ENCODE results near the gene TMEM214. TPM values are rescaled to one million over a fixed set of nuclear protein-coding genes. Genes with fewer than 3 reads are reported as not detected.

The TMEM214 gene
- total and polyA plus RNA-seq, 2 donors from 2014 or later = 50.5 to 74.8 TPM

DNA sequence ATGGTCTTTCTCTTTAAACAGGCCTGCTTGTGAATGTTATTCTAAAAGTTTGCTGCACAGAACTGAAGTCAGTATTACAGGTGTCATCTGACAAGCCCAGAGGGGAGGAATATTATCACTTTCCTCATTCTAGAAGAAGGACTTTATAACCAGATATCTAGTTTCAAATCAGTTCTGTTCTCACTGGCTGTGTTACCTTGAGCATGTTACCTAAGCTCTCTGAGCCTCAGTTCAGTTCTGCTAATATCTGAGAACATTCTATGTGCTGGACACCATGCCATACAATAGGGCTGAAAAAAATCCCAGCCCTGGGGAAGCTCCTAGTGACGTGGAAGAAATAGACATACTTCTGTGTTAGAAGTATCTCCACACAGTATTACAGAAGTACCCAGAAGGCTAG lies 34.4 kb upstream of the TMEM214 start:
- no peaks in the 10 kb centered on the region for H3K9me3 ChIP-seq (ENCODE audit: control insufficient read depth in 2 of 3, insufficient read depth in 1 of 3, low read length in 3 of 3)
- intact Hi-C loops (cut with DNase I) = no loop called here
- H3K27ac ChIP-seq (ENCODE audit: low read depth in 2 of 2, low read length in 2 of 2) = no peak overlapping the region
- FAIRE-seq = no peak
- no peaks in the 10 kb centered on the region for H3K4me1 ChIP-seq (ENCODE audit: control insufficient read depth in 2 of 3, insufficient read depth in 2 of 3, low read depth in 1 of 3, low read length in 3 of 3)
- DNase-seq = no peak
- no peak overlapping the region for H3K9ac ChIP-seq (ENCODE audit: low read length in 3 of 3)
- no peaks in the 10 kb centered on the region for H3K36me3 ChIP-seq (ENCODE audit: control insufficient read depth in 2 of 3, insufficient read depth in 3 of 3, low read length in 3 of 3)
- H3K27me3 ChIP-seq (ENCODE audit: control insufficient read depth, insufficient read depth, low read length) = no peaks in the 10 kb centered on the region
- TF ChIP-seq, protein P1, sequence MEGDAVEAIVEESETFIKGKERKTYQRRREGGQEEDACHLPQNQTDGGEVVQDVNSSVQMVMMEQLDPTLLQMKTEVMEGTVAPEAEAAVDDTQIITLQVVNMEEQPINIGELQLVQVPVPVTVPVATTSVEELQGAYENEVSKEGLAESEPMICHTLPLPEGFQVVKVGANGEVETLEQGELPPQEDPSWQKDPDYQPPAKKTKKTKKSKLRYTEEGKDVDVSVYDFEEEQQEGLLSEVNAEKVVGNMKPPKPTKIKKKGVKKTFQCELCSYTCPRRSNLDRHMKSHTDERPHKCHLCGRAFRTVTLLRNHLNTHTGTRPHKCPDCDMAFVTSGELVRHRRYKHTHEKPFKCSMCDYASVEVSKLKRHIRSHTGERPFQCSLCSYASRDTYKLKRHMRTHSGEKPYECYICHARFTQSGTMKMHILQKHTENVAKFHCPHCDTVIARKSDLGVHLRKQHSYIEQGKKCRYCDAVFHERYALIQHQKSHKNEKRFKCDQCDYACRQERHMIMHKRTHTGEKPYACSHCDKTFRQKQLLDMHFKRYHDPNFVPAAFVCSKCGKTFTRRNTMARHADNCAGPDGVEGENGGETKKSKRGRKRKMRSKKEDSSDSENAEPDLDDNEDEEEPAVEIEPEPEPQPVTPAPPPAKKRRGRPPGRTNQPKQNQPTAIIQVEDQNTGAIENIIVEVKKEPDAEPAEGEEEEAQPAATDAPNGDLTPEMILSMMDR (IDR thresholded peaks at IDR 0.05; ENCODE audit: borderline replicate concordance, extremely low read depth, insufficient read depth) = no peak
- no peak overlapping the region for H3K4me3 ChIP-seq (ENCODE audit: low read length in 3 of 3)

DNA sequence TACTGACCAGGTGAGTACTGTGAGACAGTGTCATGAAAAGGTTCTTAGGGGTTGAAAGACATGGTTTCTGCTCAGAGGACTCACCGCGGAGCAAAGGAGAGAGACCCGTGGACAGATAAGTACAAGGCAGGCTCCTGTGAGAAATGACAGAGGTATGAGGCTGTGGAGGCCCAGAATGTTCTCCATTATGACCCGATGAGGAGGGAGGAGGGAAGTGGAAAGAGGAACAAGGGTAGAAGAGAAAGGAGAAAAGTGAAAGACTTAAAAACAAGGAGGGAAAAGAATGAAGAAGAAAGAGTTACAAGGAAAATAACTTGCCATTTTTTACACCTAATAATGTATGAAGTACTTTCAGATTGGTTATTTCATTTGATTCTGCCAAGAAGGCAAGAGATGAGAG lies 32.5 kb upstream of the TMEM214 start:
- no peak for FAIRE-seq
- Histone ChIP-seq H3K36me3 (ENCODE audit: control insufficient read depth in 2 of 3, insufficient read depth in 3 of 3, low read length in 3 of 3) (no peaks in the 10 kb centered on the region), H3K4me1 (ENCODE audit: control insufficient read depth in 2 of 3, insufficient read depth in 2 of 3, low read depth in 1 of 3, low read length in 3 of 3) (no peaks in the 10 kb centered on the region), H3K9me3 (ENCODE audit: control insufficient read depth in 2 of 3, insufficient read depth in 1 of 3, low read length in 3 of 3) (no peaks in the 10 kb centered on the region), H3K4me3 (ENCODE audit: low read length in 3 of 3) (no peak overlapping the region), H3K27ac (ENCODE audit: low read depth in 2 of 2, low read length in 2 of 2) (no peak overlapping the region), H3K9ac (ENCODE audit: low read length in 3 of 3) (no peak overlapping the region), H3K27me3 (ENCODE audit: control insufficient read depth, insufficient read depth, low read length) (no peaks in the 10 kb centered on the region)
- TF ChIP-seq, protein P1 (IDR thresholded peaks at IDR 0.05; ENCODE audit: borderline replicate concordance, extremely low read depth, insufficient read depth) = no peak
- intact Hi-C loops (cut with DNase I) = no loop called here
- no peak for DNase-seq

DNA sequence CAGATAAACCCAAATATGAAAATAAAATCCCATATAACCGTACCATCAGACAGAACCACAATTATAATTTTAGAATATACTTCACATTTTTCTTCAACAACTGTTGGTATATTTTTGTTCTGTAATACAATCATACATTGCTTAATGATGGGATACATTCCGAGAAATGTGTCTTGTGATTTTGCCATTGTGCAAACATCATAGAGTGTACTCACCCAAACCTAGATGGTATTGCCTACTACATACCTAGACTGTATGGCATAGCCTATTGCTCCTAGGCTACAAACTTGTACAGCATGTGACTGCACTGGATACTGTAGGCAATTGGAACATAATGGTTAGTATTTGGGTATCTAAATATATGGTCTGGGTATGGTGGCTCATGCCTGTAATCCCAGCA lies 31.8 kb upstream of the TMEM214 start:
- no peaks in the 10 kb centered on the region for H3K36me3 ChIP-seq (ENCODE audit: control insufficient read depth in 2 of 3, insufficient read depth in 3 of 3, low read length in 3 of 3)
- H3K4me3 ChIP-seq (ENCODE audit: low read length in 3 of 3) = no peak overlapping the region
- H3K4me1 ChIP-seq (ENCODE audit: control insufficient read depth in 2 of 3, insufficient read depth in 2 of 3, low read depth in 1 of 3, low read length in 3 of 3) = no peaks in the 10 kb centered on the region
- no peaks in the 10 kb centered on the region for H3K9me3 ChIP-seq (ENCODE audit: control insufficient read depth in 2 of 3, insufficient read depth in 1 of 3, low read length in 3 of 3)
- FAIRE-seq (no peak), DNase-seq (no peak)
- TF ChIP-seq, protein P1 (IDR thresholded peaks at IDR 0.05; ENCODE audit: borderline replicate concordance, extremely low read depth, insufficient read depth) = no peak
- H3K27ac ChIP-seq (ENCODE audit: low read depth in 2 of 2, low read length in 2 of 2) = no peak overlapping the region
- intact Hi-C loops (cut with DNase I) = no loop called here
- no peaks in the 10 kb centered on the region for H3K27me3 ChIP-seq (ENCODE audit: control insufficient read depth, insufficient read depth, low read length)
- no peak overlapping the region for H3K9ac ChIP-seq (ENCODE audit: low read length in 3 of 3)

DNA sequence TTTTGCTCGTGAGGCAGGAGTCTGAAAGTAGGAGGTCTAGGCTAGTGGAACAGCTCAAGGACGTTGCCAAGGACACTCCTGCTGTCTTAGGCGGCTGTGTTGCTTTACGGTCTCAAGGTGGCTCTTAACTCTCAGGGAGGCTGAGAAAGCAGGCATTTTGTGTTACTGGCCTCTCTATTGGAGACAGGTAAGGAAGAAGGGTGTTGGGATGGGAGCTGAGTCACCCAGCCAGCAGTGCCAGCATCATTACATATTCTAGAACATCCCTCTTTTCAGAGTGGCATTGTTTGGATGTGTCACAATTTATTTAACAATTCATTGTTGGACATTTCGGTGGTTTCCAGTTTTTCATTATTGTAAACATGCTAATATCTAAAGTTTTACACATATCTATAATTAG lies 30.8 kb upstream of the TMEM214 start:
- no peak overlapping the region for H3K4me3 ChIP-seq (ENCODE audit: low read length in 3 of 3)
- TF ChIP-seq, protein P1 (IDR thresholded peaks at IDR 0.05; ENCODE audit: borderline replicate concordance, extremely low read depth, insufficient read depth) = no peak
- no peak overlapping the region for H3K9ac ChIP-seq (ENCODE audit: low read length in 3 of 3)
- H3K27me3 ChIP-seq (ENCODE audit: control insufficient read depth, insufficient read depth, low read length) = no peaks in the 10 kb centered on the region
- DNase-seq (no peak), FAIRE-seq (no peak)
- no peaks in the 10 kb centered on the region for H3K9me3 ChIP-seq (ENCODE audit: control insufficient read depth in 2 of 3, insufficient read depth in 1 of 3, low read length in 3 of 3)
- no peak overlapping the region for H3K27ac ChIP-seq (ENCODE audit: low read depth in 2 of 2, low read length in 2 of 2)
- H3K4me1 ChIP-seq (ENCODE audit: control insufficient read depth in 2 of 3, insufficient read depth in 2 of 3, low read depth in 1 of 3, low read length in 3 of 3) = no peaks in the 10 kb centered on the region
- intact Hi-C loops (cut with DNase I) = no loop called here
- no peaks in the 10 kb centered on the region for H3K36me3 ChIP-seq (ENCODE audit: control insufficient read depth in 2 of 3, insufficient read depth in 3 of 3, low read length in 3 of 3)
